Activated CD8-positive, alpha-beta T cell treated with anti-CD3 and anti-CD28 coated beads, Interleukin-2, amount 10 ng/mL, durations not matched to agents 7 days and 5 days (primary cell): Measurements from ENCODE around the gene RNF151. TPM values are rescaled to one million over a fixed set of nuclear protein-coding genes. Genes with fewer than 3 reads are reported as not detected.
"Not testable (repeated sequence)": the region's sequence is repeated elsewhere in the genome, so short reads cannot be mapped to it uniquely, and the experiment has no call there.

Experiments
- ATAC-seq: fragments of 150-1000 bp; cut with Tn5 transposase; one replicate; pipeline ENCODE4 v1.10.0; 2021; ENCODE audit warnings: moderate library complexity
- CTCF ChIA-PET: fragments of 350-600 bp; sonication (Branson Sonifier 250); formaldehyde crosslinking; loops from one replicate; lab custom pipeline; 2021; ENCODE audit warnings: antibody characterized with exemption; lab: Charles Lee
- POLR2A ChIA-PET: fragments of 350-600 bp; sonication (Branson Sonifier 250); formaldehyde crosslinking; loops from one replicate; lab custom pipeline; 2021; ENCODE audit warnings: antibody characterized with exemption; lab: Charles Lee
- DNase-seq: peaks from one replicate; pipeline ENCODE4 v3.0.0-alpha.2; 2020
- H3K27ac Mint-ChIP-seq: one replicate; pipeline ENCODE4 v1.8.0; 2021; ENCODE audit warnings: mild to moderate bottlenecking, mixed read lengths
- H3K27me3 Mint-ChIP-seq: one replicate; pipeline ENCODE4 v1.8.0; 2021; ENCODE audit warnings: low read depth, mixed read lengths
- H3K36me3 Mint-ChIP-seq: one replicate; pipeline ENCODE4 v1.8.0; 2021; ENCODE audit warnings: low read depth, mixed read lengths
- H3K4me1 Mint-ChIP-seq: one replicate; pipeline ENCODE4 v1.8.0; 2021; ENCODE audit warnings: low read depth, mixed read lengths
- H3K4me3 Mint-ChIP-seq: one replicate; pipeline ENCODE4 v1.8.0; 2021; ENCODE audit warnings: mild to moderate bottlenecking, mixed read lengths
- H3K9me3 Mint-ChIP-seq: one replicate; pipeline ENCODE4 v1.8.0; 2022; ENCODE audit warnings: mixed read lengths; ENCODE audit not compliant: insufficient read depth
- total RNA-seq, 2 experiments: library from RNA; stranded (reverse); gene quantifications; one replicate each; pipeline ENCODE4 v1.2.3, GENCODE V29; 2021

RNF151 gene
- total RNA-seq, 2 experiments from 2014 or later: not detected

DNA sequence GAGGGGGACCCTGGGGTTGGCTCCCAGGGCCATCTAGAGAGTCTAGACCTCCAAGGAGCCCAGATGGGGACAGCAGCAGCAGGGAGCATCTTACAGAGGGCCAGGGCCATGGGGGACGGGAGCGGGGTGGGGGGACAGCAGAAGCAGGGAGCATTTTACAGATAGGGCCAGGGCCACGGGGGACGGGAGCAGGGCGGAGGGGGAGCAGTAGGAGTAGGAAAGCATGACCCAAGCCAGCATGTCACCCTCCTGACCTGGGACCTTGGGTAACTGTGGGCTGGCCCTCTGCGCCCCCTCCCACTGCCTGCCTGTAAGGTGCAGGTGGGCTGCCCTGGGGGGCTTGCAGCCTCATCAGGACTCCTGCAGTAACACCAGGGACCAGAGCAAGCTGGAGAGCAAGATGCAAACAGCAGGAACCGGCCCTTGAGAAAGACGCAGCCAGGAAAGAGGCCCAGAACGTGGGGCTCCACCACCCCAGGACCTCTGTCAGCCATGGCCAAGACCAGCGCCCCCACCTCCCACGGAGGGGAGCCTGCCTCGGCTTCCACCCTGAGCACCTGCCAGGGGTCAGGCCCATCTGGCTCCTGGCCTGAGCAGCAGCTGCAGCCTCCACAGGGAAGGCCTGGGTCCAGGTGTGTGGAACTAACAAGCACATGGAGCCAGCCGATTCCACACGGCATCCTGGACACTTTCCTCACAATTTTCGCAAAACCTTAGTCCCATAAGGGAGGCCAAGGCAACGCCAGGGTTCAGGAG, 40.6 kb downstream of the RNF151 start:
- Mint-ChIP-seq H3K4me1 (peaks cover 41% of the 10 kb centered on the region), H3K9me3 (no peaks in the 10 kb centered on the region), H3K36me3 (peaks cover 29% of the 10 kb centered on the region), H3K4me3 (peak overlapping the region; percentile 84), H3K27me3 (no peaks in the 10 kb centered on the region), H3K27ac (peak overlapping the region; percentile 88)
- ATAC-seq: no peak
- DNase-seq: no peak
- POLR2A ChIA-PET: interaction anchor here (2.2 kb wide), 1 partner anchor 40 kb away, joined by 5 read pairs; the partner anchor contains the start of genes NTHL1 and TSC2
- CTCF ChIA-PET: interaction anchor here (0.7 to 2.5 kb wide), 6 partner anchors 9 to 148 kb away, joined by 3 to 12 read pairs (median 4); no protein-coding TSS in a partner anchor

- ATAC-seq: no peak
- Mint-ChIP-seq H3K36me3 (peaks cover 26% of the 10 kb centered on the region), H3K9me3 (no peaks in the 10 kb centered on the region), H3K4me1 (peaks cover 41% of the 10 kb centered on the region), H3K27me3 (no peaks in the 10 kb centered on the region), H3K27ac (peak overlapping the region; percentile 88), H3K4me3 (peak overlapping the region; percentile 84)
- POLR2A ChIA-PET: interaction anchor here (1.1 to 2.2 kb wide), 3 partner anchors 40 to 198 kb away, joined by 3 to 16 read pairs (median 5); partner anchors contain the start of genes NTHL1, TRAF7 and TSC2
- peak; percentile 47 for DNase-seq
- CTCF ChIA-PET: interaction anchor here (0.7 to 2.5 kb wide), 6 partner anchors 8 to 147 kb away, joined by 3 to 12 read pairs (median 4); no protein-coding TSS in a partner anchor
These were observed 41.4 kb downstream of the RNF151 start for GRCh38 chr16:2008009-2008526.

GRCh38 chr16:2008631-2009163, 42.0 kb downstream of the RNF151 start:
- no peaks in the 10 kb centered on the region for H3K27me3 Mint-ChIP-seq
- H3K4me3 Mint-ChIP-seq: peak overlapping the region; percentile 84
- H3K9me3 Mint-ChIP-seq: no peaks in the 10 kb centered on the region
- H3K27ac Mint-ChIP-seq: peak overlapping the region; percentile 88
- DNase-seq (peak; percentile 59), ATAC-seq (peak; percentile 7)
- ChIA-PET CTCF (interaction anchor here (0.7 to 2.5 kb wide), 6 partner anchors 8 to 143 kb away, joined by 3 to 12 read pairs (median 4); no protein-coding TSS in a partner anchor), POLR2A (interaction anchor here (0.6 to 2.2 kb wide), 7 partner anchors 16 to 198 kb away, joined by 3 to 16 read pairs (median 4); partner anchors contain the start of genes NTHL1, TRAF7 and TSC2)
- H3K36me3 Mint-ChIP-seq: peaks cover 26% of the 10 kb centered on the region
- peaks cover 41% of the 10 kb centered on the region for H3K4me1 Mint-ChIP-seq

GRCh38 chr16:2009164-2009711, 42.6 kb downstream of the RNF151 start:
- ChIA-PET POLR2A (interaction anchor here (0.6 to 2.2 kb wide), 7 partner anchors 16 to 197 kb away, joined by 3 to 16 read pairs (median 4); partner anchors contain the start of genes NTHL1, TRAF7 and TSC2), CTCF (interaction anchor here (0.7 to 2.5 kb wide), 3 partner anchors 13 to 142 kb away, joined by 3 to 12 read pairs (median 3); no protein-coding TSS in a partner anchor)
- peaks cover 37% of the 10 kb centered on the region for H3K4me1 Mint-ChIP-seq
- peak overlapping the region; percentile 84 for H3K4me3 Mint-ChIP-seq
- H3K36me3 Mint-ChIP-seq: peaks cover 26% of the 10 kb centered on the region
- H3K27me3 Mint-ChIP-seq: no peaks in the 10 kb centered on the region
- no peaks in the 10 kb centered on the region for H3K9me3 Mint-ChIP-seq
- H3K27ac Mint-ChIP-seq: peak overlapping the region; percentile 88
- ATAC-seq (peak; percentile 59), DNase-seq (peak; percentile 33)

DNA sequence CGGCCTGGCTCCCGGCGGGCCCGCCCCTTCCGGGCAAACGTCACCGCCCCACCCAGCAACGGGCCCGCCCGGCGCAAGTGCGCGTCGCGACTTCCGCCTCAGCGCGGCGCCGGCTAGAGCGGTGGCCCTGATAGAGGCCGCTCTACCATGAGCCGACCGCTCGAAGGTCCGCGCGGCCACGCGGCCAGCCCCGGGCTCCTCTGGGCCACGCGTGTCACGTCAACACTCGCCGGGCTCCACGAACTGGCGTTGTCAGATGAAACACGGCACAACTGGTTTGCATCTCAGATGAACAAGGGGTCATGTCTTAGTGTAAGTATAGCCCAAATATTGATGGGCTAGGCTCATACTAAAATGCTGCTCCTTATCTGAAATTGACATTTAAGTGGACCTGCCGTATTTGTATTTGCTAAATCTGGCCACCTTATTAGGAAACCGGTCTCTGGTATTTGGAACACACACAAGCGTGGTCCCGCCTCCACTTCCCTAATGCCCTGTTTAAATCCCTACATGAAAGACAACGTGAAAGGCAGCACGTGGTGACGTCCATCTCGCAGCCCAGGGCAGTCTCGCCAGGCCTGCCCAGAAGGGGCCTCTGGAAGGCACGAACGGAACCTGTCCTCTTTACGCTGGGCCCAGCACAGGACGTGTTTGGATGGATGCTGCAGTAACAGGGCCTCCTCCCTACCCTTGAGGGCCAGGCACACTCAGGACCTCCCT, 43.3 kb downstream of the RNF151 start, which contains the start of gene ZNF598:
Gene ZNF598 (minus strand): TSS at position 31 of the 720 bp plus-strand sequence.
- DNase-seq (peak; percentile 83), ATAC-seq (peak; percentile 92)
- Mint-ChIP-seq H3K9me3 (no peaks in the 10 kb centered on the region), H3K4me3 (peak within 1 kb of the TSS; percentile 84), H3K4me1 (peaks cover 35% of the 10 kb centered on the region), H3K27ac (peak within 1 kb of the TSS; percentile 90), H3K27me3 (no peaks in the 10 kb centered on the region), H3K36me3 (peaks cover 24% of the 10 kb centered on the region)
- POLR2A ChIA-PET: interaction anchor here (1.2 kb wide), 1 partner anchor 17 kb away, joined by 4 read pairs; no protein-coding TSS in a partner anchor
- CTCF ChIA-PET: no interaction called here

DNA sequence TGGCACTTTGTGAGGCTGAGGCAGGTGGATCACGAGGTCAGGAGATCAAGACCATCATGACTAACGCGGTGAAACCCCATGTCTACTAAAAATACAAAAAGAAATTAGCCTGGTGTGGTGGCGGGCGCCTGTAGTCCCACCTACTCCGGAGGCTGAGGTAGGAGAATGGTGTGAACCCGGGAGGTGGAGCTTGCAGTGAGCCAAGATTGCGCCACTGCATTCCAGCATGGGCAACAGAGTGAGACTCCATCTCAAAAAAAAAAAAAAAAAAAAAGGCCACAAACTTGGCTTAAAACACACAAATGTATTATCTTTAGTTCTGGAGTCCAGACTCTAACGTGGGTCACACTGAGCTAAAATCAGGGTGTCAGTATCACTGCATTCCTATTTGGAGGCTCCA, 45.1 kb downstream of the RNF151 start:
- H3K4me1 Mint-ChIP-seq: peaks cover 26% of the 10 kb centered on the region
- not testable (repeated sequence) for H3K27ac Mint-ChIP-seq, H3K27me3 Mint-ChIP-seq, H3K4me3 Mint-ChIP-seq, H3K9me3 Mint-ChIP-seq, DNase-seq, ATAC-seq
- CTCF ChIA-PET: interaction anchor here (1.4 kb wide), 1 partner anchor 8 kb away, joined by 5 read pairs; no protein-coding TSS in a partner anchor
- H3K36me3 Mint-ChIP-seq: peaks cover 19% of the 10 kb centered on the region
- POLR2A ChIA-PET: interaction anchor here (1.2 to 1.5 kb wide), 2 partner anchors 40 to 51 kb away, joined by 3 read pairs; partner anchors contain the start of gene TBL3

GRCh38 chr16:2013527-2013926, 46.9 kb downstream of the RNF151 start:
- no peak overlapping the region for H3K27ac Mint-ChIP-seq
- POLR2A ChIA-PET: interaction anchor here (1.4 kb wide), 1 partner anchor 71 kb away, joined by 4 read pairs; the partner anchor contains the start of gene MSRB1

GRCh38 chr16:2015117-2015946, 48.7 kb downstream of the RNF151 start:
- peaks cover 10% of the 10 kb centered on the region for H3K27me3 Mint-ChIP-seq
- H3K36me3 Mint-ChIP-seq: peaks cover under 1% of the 10 kb centered on the region
- no peak for DNase-seq
- CTCF ChIA-PET: interaction anchor here (1.6 to 2.0 kb wide), 3 partner anchors 11 to 140 kb away, joined by 4 to 10 read pairs (median 6); partner anchors contain the start of gene TRAF7
- H3K27ac Mint-ChIP-seq: no peak overlapping the region
- no peaks in the 10 kb centered on the region for H3K9me3 Mint-ChIP-seq
- ATAC-seq: no peak
- peaks cover 2% of the 10 kb centered on the region for H3K4me1 Mint-ChIP-seq
- no peak overlapping the region for H3K4me3 Mint-ChIP-seq
- POLR2A ChIA-PET: no interaction called here

More at GRCh38 chr16:2013527-2013926, 46.9 kb downstream of the RNF151 start:
- Mint-ChIP-seq H3K9me3 (no peaks in the 10 kb centered on the region), H3K27me3 (no peaks in the 10 kb centered on the region), H3K36me3 (peaks cover 9% of the 10 kb centered on the region), H3K4me3 (no peak overlapping the region), H3K4me1 (peaks cover 9% of the 10 kb centered on the region)
- ATAC-seq (no peak), DNase-seq (no peak)
- CTCF ChIA-PET: interaction anchor here (1.0 to 2.2 kb wide), 6 partner anchors 9 to 182 kb away, joined by 3 to 9 read pairs (median 4); partner anchors contain the start of gene GFER

DNA sequence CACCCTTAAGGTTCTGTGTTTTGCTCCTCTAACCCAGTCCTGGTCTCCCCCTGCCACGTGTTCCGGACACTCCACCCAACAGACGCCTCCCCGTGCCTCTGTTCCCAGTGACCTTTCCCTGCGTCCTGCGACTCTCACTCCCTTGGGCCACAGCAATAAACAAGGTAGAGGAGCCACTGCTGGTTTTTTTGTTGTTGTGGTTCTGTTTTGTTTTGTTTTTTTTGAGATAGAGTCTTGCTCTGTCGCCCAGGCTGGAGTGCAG, 49.2 kb downstream of the RNF151 start:
- H3K27ac Mint-ChIP-seq: no peak overlapping the region
- ChIA-PET CTCF (interaction anchor here (1.0 to 2.0 kb wide), 7 partner anchors 8 to 139 kb away, joined by 3 to 10 read pairs (median 6); partner anchors contain the start of gene TRAF7), POLR2A (no interaction called here)
- H3K4me3 Mint-ChIP-seq: no peak overlapping the region
- DNase-seq: no peak
- H3K36me3 Mint-ChIP-seq: no peaks in the 10 kb centered on the region
- peaks cover 14% of the 10 kb centered on the region for H3K27me3 Mint-ChIP-seq
- H3K9me3 Mint-ChIP-seq: no peaks in the 10 kb centered on the region
- H3K4me1 Mint-ChIP-seq: no peaks in the 10 kb centered on the region
- no peak for ATAC-seq
